HepG2 (cell line): ENCODE results near the gene KANK3. TPM values are rescaled to one million over a fixed set of nuclear protein-coding genes. Genes with fewer than 3 reads are reported as not detected.
A peak's percentile ranks its signal among the peaks of the same experiment; 100 is the strongest.
"Not testable (repeated sequence)": the region's sequence is repeated elsewhere in the genome, so short reads cannot be mapped to it uniquely, and the experiment has no call there.

Experiments
- ATAC-seq: fragments of 200-7000 bp; cut with Tn5 transposase; 3 replicates; pipeline ENCODE4 v1.9.1; 2020; ENCODE audit warnings: mild to moderate bottlenecking, moderate library complexity
- BruUV-seq: library from RNA; stranded (reverse); fragments of 400-500 nt; replicated peaks from 2 replicates; lab custom pipeline; 2021; lab: Mats Ljungman, UMichigan
- CTCF ChIA-PET: fragments of 300-600 bp; formaldehyde crosslinking; extraction: SDS; loops from one replicate; lab custom pipeline; 2021; ENCODE audit warnings: low total read pairs, inconsistent platforms, low intra/inter-chr PET ratio; lab: Yijun Ruan, JAX
- POLR2A ChIA-PET: fragments of 350-600 bp; sonication (Branson Sonifier 250); formaldehyde crosslinking; loops from one replicate; lab custom pipeline; 2020; ENCODE audit warnings: antibody characterized with exemption, inconsistent platforms; lab: Yijun Ruan, JAX
- DNase-seq: peaks from one replicate; pipeline ENCODE4 v3.0.0-alpha.2; 2015; ENCODE audit warnings: low spot score
- FAIRE-seq: peaks from 3 replicates; lab custom pipeline; 2011; peaks lifted over from hg19 to GRCh38; lab: Jason Lieb, UNC
- H2AFZ ChIP-seq: one replicate; pipeline ENCODE4 v1.6.1; 2011; ENCODE audit warnings: low read length, inconsistent platforms
- H3K27ac ChIP-seq: fragments of 300-600 bp; 3 replicates; pipeline ENCODE4 v1.8.0; 2011; ENCODE audit warnings: mixed run types, mild to moderate bottlenecking, mixed read lengths, low read length, inconsistent platforms; ENCODE audit not compliant: insufficient read depth; ENCODE audit errors: extremely low read length
- H3K27me3 ChIP-seq, 2 experiments: fragments of 200-600 bp in 1 of 2; 2 replicates in 1 of 2; 3 replicates in 1 of 2; pipeline versions ENCODE4 v1.6.0 to v1.8.0; 2011; ENCODE audit warnings: low read length in 2 of 2, mild to moderate bottlenecking in 2 of 2, moderate library complexity in 2 of 2, inconsistent platforms in 1 of 2; ENCODE audit not compliant: insufficient read depth in 2 of 2, control insufficient read depth in 1 of 2
- H3K36me3 ChIP-seq, 2 experiments: fragments of 200-600 bp in 1 of 2; replicated peaks in 1 of 2; 2 replicates in 1 of 2; 3 replicates in 1 of 2; pipeline versions ENCODE4 v1.5.1 to v1.8.0; 2011; ENCODE audit warnings: low read length in 2 of 2, inconsistent platforms in 1 of 2; ENCODE audit not compliant: insufficient read depth in 2 of 2, control insufficient read depth in 1 of 2
- H3K4me1 ChIP-seq: 2 replicates; pipeline ENCODE4 v1.5.1; 2012; ENCODE audit warnings: low read length, inconsistent platforms; ENCODE audit not compliant: insufficient read depth
- H3K4me2 ChIP-seq: 2 replicates; pipeline ENCODE4 v1.6.0; 2011; ENCODE audit warnings: low read depth, low read length, inconsistent platforms
- H3K4me3 ChIP-seq, 3 experiments: fragments of 200-600 bp in 1 of 3; sonication (generic), shearing (Covaris generic) in 1 of 3; replicated peaks in 1 of 3; 2 replicates each; pipeline ENCODE4 v1.5.1; 2011 to 2016; ENCODE audit warnings: low read length in 3 of 3, inconsistent platforms in 2 of 3, low read depth in 2 of 3, mild to moderate bottlenecking in 2 of 3, control low read depth in 1 of 3, mixed read lengths in 1 of 3; ENCODE audit not compliant: insufficient read depth in 1 of 3
- H3K79me2 ChIP-seq: one replicate; pipeline ENCODE4 v1.6.1; 2011; ENCODE audit warnings: low read length, inconsistent platforms; ENCODE audit not compliant: insufficient read depth
- H3K9ac ChIP-seq: 2 replicates; pipeline ENCODE4 v1.6.0; 2011; ENCODE audit warnings: mild to moderate bottlenecking, low read depth, low read length, inconsistent platforms; ENCODE audit not compliant: insufficient read depth
- H3K9me3 ChIP-seq: 2 replicates; pipeline ENCODE4 v1.5.1; 2012; ENCODE audit warnings: mild to moderate bottlenecking, low read length
- H4K20me1 ChIP-seq: 2 replicates; pipeline ENCODE4 v1.6.0; 2011; ENCODE audit warnings: inconsistent platforms, mild to moderate bottlenecking, low read length, moderate library complexity; ENCODE audit not compliant: insufficient read depth
- FOXA3 ChIP-seq: IDR thresholded peaks from 2 replicates; pipeline ENCODE4 v1.6.1; 2016; ENCODE audit warnings: missing genetic modification reagents, missing compliant biosample characterization
- GABPB1 ChIP-seq: IDR thresholded peaks from 2 replicates; pipeline ENCODE4 v1.6.1; 2016; ENCODE audit warnings: mild to moderate bottlenecking, missing genetic modification reagents, moderate library complexity, missing compliant biosample characterization
- POLR2AphosphoS5 ChIP-seq: IDR thresholded peaks from 2 replicates; pipeline ENCODE4 v1.6.1; 2012; ENCODE audit warnings: low read depth, low read length
- SOX13 ChIP-seq, 3 experiments: fragments of 450-650 bp in 1 of 3; sonication (generic) in 1 of 3; formaldehyde crosslinking in 1 of 3; IDR thresholded peaks in 2 of 3; conservative IDR thresholded peaks in 1 of 3; 2 replicates each; pipeline versions ENCODE4 v1.5.0 to v1.6.1; 2016 to 2020; ENCODE audit warnings: antibody characterized with exemption in 1 of 3, mild to moderate bottlenecking in 1 of 3, missing compliant biosample characterization in 1 of 3, missing genetic modification reagents in 1 of 3, moderate library complexity in 1 of 3
- WGBS: methylation state at CpG from one replicate; pipeline ENCODE4 v1.1.6; 2017; ENCODE audit warnings: low lambda C conversion rate; 5-methylcytosine and 5-hydroxymethylcytosine counted together
- in situ Hi-C: cut with HindIII; loops from 2 replicates; pipeline ENCODE4 v1.10.0; 2017; ENCODE audit warnings: low pct_unique_long_range_greater_than_20kb; ENCODE audit not compliant: extremely low pct_ligation_motif_present
- intact Hi-C: fragments of 100-400 bp; cut with micrococcal nuclease; formaldehyde crosslinking; loops from one replicate; pipeline ENCODE4 v1.10.0; 2022; ENCODE audit not compliant: unreplicated experiment
- polyA plus RNA-seq, 8 experiments: library from polyadenylated mRNA; depleted of rRNA in 3 of 8; stranded (reverse) in 7 of 8; unstranded in 1 of 8; fragments of >200 nt; fragmentation: Illumina TruSeq in 4 of 8; extraction: Trizol in 4 of 8; gene quantifications; 2 replicates each; pipeline versions ENCODE4 v1.2.1 to v1.2.3, GENCODE V29; 2011 to 2016; ENCODE audit warnings: low read depth in 4 of 8, missing spikeins in 1 of 8, mixed read lengths in 1 of 8; ENCODE audit not compliant: insufficient read depth in 1 of 8
- total RNA-seq, 5 experiments: library from RNA; depleted of rRNA; stranded (reverse); fragments of >200 nt; fragmentation: Illumina TruSeq; extraction: Trizol; gene quantifications; 2 replicates each; pipeline ENCODE4 v1.2.3, GENCODE V29; 2016; ENCODE audit warnings: low read depth in 1 of 5
- TF ChIP-seq, protein P1 (sequence below): sonication (generic); formaldehyde crosslinking; IDR thresholded peaks from 2 replicates; pipeline ENCODE4 v1.4.0; 2020; ENCODE audit warnings: missing genetic modification reagents
- TF ChIP-seq, protein P2 (sequence below): IDR thresholded peaks from 2 replicates; pipeline ENCODE4 v1.6.1; 2016; ENCODE audit warnings: low read depth
- TF ChIP-seq, protein P3 (sequence below): sonication (generic); formaldehyde crosslinking; IDR thresholded peaks from 2 replicates; pipeline ENCODE4 v1.5.1; 2020; ENCODE audit warnings: mild to moderate bottlenecking, missing genetic modification reagents, moderate library complexity

The KANK3 gene
- total and polyA plus RNA-seq, 2 of the 13 experiments (the other 11 are each of a cell fraction or from before 2014, with no cell fraction given): 0.15 to 0.20 TPM

DNA sequence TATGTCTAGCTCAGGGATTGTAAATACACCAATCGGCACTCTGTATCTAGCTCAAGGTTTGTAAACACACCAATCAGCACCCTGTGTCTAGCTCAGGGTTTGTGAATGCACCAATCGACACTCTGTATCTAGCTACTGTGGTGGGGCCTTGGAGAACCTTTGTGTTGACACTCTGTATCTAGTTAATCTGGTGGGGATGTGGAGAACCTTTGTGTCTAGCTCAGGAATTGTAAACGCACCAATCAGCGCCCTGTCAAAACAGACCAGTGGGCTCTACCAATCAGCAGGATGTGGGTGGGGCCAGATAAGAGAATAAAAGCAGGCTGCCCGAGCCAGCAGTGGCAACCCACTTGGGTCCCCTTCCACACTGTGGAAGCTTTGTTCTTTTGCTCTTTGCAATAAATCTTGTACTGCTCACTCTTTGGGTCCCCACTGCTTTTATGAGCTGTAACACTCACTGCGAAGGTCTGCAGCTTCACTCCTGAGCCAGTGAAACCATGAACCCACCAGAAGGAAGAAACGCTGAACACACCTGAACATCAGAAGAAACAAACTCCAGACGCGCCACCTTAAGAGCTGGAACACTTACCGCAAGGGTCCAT is 33.4 kb upstream of the KANK3 start (continued):
- not testable (repeated sequence) for TF ChIP-seq SOX13 (IDR thresholded peaks at IDR 0.05)
- TF ChIP-seq SOX13 (CRISPR knock-in tag; conservative IDR thresholded peaks at IDR 0.05 in 1 of 2, IDR thresholded peaks at IDR 0.05 in 1 of 2) (peak in 1 of 2 experiments; percentile 22; a peak in 1 of 4 replicates), FOXA3 (CRISPR knock-in tag) (0 out of 2 replicates have a peak, but pooled peaks have one; percentile 27), POLR2AphosphoS5 (peak; percentile 45; the same call in 1 of the 2 replicates)
- TF ChIP-seq, protein P1, sequence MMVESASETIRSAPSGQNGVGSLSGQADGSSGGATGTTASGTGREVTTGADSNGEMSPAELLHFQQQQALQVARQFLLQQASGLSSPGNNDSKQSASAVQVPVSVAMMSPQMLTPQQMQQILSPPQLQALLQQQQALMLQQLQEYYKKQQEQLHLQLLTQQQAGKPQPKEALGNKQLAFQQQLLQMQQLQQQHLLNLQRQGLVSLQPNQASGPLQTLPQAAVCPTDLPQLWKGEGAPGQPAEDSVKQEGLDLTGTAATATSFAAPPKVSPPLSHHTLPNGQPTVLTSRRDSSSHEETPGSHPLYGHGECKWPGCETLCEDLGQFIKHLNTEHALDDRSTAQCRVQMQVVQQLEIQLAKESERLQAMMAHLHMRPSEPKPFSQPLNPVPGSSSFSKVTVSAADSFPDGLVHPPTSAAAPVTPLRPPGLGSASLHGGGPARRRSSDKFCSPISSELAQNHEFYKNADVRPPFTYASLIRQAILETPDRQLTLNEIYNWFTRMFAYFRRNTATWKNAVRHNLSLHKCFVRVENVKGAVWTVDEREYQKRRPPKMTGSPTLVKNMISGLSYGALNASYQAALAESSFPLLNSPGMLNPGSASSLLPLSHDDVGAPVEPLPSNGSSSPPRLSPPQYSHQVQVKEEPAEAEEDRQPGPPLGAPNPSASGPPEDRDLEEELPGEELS (CRISPR knock-in tag): peak; percentile 16; the same call in 1 of the 2 replicates
- TF ChIP-seq, protein P2, sequence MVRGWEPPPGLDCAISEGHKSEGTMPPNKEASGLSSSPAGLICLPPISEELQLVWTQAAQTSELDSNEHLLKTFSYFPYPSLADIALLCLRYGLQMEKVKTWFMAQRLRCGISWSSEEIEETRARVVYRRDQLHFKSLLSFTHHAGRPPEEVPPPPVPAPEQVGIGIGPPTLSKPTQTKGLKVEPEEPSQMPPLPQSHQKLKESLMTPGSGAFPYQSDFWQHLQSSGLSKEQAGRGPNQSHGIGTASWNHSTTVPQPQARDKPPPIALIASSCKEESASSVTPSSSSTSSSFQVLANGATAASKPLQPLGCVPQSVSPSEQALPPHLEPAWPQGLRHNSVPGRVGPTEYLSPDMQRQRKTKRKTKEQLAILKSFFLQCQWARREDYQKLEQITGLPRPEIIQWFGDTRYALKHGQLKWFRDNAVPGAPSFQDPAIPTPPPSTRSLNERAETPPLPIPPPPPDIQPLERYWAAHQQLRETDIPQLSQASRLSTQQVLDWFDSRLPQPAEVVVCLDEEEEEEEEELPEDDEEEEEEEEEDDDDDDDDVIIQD (CRISPR knock-in tag): peak; percentile 78; the same call in 1 of the 2 replicates

DNA sequence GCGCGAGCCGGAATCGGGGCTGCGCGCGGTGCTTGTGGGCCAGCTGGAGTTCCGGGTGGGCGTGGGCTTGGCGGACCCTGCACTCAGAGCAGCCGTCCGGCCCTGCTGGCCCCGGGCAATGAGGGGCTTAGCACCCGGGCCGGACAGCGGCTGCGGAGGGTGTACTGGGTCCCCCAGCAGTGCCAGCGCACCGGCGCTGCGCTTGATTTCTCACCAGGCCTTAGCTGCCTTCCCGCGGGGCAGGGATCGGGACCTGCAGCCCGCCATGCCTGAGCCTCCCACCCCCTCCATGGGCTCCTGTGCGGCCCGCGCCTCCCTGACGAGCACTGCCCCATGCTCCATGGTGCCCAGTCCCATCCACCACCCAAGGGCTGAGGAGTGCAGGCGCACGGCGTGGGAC is 32.7 kb upstream of the KANK3 start:
- H3K4me3 ChIP-seq, H3K36me3 ChIP-seq, H3K27me3 ChIP-seq, BruUV-seq, H3K9ac ChIP-seq, DNase-seq, in situ Hi-C loops, H3K9me3 ChIP-seq, H3K79me2 ChIP-seq, H2AFZ ChIP-seq, H3K4me2 ChIP-seq, intact Hi-C loops, H4K20me1 ChIP-seq, CTCF ChIA-PET, FAIRE-seq, ATAC-seq: not testable (repeated sequence)
- POLR2A ChIA-PET: interaction anchor here (0.8 to 4.6 kb wide), 7 partner anchors 10 to 21 kb away, joined by 3 to 41 read pairs (median 5); partner anchors contain the start of genes ANGPTL4 and RAB11B
- Histone ChIP-seq H3K27ac (peak overlapping the region; percentile 84), H3K4me1 (peaks cover 55% of the 10 kb centered on the region)
- 100% methylated on average over 1 of the region's 32 CpGs for WGBS
- TF ChIP-seq, protein P3, sequence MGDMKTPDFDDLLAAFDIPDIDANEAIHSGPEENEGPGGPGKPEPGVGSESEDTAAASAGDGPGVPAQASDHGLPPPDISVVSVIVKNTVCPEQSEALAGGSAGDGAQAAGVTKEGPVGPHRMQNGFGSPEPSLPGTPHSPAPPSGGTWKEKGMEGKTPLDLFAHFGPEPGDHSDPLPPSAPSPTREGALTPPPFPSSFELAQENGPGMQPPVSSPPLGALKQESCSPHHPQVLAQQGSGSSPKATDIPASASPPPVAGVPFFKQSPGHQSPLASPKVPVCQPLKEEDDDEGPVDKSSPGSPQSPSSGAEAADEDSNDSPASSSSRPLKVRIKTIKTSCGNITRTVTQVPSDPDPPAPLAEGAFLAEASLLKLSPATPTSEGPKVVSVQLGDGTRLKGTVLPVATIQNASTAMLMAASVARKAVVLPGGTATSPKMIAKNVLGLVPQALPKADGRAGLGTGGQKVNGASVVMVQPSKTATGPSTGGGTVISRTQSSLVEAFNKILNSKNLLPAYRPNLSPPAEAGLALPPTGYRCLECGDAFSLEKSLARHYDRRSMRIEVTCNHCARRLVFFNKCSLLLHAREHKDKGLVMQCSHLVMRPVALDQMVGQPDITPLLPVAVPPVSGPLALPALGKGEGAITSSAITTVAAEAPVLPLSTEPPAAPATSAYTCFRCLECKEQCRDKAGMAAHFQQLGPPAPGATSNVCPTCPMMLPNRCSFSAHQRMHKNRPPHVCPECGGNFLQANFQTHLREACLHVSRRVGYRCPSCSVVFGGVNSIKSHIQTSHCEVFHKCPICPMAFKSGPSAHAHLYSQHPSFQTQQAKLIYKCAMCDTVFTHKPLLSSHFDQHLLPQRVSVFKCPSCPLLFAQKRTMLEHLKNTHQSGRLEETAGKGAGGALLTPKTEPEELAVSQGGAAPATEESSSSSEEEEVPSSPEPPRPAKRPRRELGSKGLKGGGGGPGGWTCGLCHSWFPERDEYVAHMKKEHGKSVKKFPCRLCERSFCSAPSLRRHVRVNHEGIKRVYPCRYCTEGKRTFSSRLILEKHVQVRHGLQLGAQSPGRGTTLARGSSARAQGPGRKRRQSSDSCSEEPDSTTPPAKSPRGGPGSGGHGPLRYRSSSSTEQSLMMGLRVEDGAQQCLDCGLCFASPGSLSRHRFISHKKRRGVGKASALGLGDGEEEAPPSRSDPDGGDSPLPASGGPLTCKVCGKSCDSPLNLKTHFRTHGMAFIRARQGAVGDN (CRISPR knock-in tag): peak; percentile 37; the same call in 1 of the 2 replicates
- TF ChIP-seq GABPB1 (CRISPR knock-in tag): peak; percentile 15; the same call in 1 of the 2 replicates
